ENCODE results near the gene NAV3. TPM values are rescaled to one million over a fixed set of nuclear protein-coding genes. Genes with fewer than 3 reads are reported as not detected.

Gene NAV3
- total RNA-seq, 1 donor from 2014 or later, result 1.5 TPM

DNA sequence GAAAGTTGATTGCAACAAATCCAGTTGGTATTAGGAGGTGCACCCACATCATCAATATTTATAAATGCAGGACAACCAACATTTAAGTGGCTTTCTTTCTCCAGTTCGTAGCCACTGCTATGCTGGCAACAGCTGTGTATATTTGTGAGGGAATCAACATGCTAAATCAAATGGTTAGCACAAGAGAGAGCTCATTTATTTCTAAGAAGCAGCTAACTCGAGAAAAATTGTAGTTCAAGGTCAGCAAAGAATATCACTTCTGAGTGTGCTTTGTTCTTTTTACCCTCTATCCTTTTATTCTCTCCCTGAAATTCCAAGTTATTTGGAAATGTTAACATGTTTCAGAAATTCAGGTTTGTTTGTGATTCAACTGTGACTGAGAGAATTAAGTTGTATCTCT, 137.3 kb downstream of the NAV3 start:
- DNase-seq, result no peak
- Histone ChIP-seq H3K27ac (replicated peaks) (no peak overlapping the region), H3K36me3 (no peaks in the 10 kb centered on the region), H3K9me3 (replicated peaks) (no peaks in the 10 kb centered on the region), H3K4me3 (no peak overlapping the region), H3K4me1 (no peaks in the 10 kb centered on the region), H3K27me3 (ENCODE audit: low read depth) (no peaks in the 10 kb centered on the region)
- intact Hi-C loops (cut with micrococcal nuclease), result no loop called here
- TF ChIP-seq, protein P1, sequence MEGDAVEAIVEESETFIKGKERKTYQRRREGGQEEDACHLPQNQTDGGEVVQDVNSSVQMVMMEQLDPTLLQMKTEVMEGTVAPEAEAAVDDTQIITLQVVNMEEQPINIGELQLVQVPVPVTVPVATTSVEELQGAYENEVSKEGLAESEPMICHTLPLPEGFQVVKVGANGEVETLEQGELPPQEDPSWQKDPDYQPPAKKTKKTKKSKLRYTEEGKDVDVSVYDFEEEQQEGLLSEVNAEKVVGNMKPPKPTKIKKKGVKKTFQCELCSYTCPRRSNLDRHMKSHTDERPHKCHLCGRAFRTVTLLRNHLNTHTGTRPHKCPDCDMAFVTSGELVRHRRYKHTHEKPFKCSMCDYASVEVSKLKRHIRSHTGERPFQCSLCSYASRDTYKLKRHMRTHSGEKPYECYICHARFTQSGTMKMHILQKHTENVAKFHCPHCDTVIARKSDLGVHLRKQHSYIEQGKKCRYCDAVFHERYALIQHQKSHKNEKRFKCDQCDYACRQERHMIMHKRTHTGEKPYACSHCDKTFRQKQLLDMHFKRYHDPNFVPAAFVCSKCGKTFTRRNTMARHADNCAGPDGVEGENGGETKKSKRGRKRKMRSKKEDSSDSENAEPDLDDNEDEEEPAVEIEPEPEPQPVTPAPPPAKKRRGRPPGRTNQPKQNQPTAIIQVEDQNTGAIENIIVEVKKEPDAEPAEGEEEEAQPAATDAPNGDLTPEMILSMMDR (IDR thresholded peaks at IDR 0.05; ENCODE audit: borderline replicate concordance), result no peak

DNA sequence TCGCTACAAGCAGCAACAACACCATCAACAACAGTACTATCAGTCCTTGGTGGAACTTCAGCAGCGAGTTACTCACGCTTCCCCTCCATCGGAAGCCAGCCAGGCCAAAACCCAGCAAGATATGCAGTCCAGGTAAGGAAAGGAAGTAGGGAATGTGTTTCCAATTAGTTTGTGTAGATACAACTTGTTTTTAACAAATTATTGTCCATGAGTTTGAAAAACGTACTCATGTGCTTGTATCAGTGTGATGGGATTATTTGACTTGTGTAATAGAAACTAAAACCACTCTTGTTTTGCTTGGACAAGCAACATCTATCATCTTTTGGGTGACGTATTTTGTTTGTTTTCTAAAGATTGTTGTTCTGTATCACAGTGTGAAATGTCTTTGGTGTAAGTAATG, 137.9 kb downstream of the NAV3 start:
- H3K36me3 ChIP-seq, result no peaks in the 10 kb centered on the region
- H3K27me3 ChIP-seq (ENCODE audit: low read depth), result no peaks in the 10 kb centered on the region
- no peaks in the 10 kb centered on the region for H3K9me3 ChIP-seq (replicated peaks)
- TF ChIP-seq, protein P1 (IDR thresholded peaks at IDR 0.05; ENCODE audit: borderline replicate concordance), result no peak
- no peaks in the 10 kb centered on the region for H3K4me1 ChIP-seq
- DNase-seq, result no peak
- intact Hi-C loops (cut with micrococcal nuclease), result no loop called here
- no peak overlapping the region for H3K4me3 ChIP-seq
- no peak overlapping the region for H3K27ac ChIP-seq (replicated peaks)

DNA sequence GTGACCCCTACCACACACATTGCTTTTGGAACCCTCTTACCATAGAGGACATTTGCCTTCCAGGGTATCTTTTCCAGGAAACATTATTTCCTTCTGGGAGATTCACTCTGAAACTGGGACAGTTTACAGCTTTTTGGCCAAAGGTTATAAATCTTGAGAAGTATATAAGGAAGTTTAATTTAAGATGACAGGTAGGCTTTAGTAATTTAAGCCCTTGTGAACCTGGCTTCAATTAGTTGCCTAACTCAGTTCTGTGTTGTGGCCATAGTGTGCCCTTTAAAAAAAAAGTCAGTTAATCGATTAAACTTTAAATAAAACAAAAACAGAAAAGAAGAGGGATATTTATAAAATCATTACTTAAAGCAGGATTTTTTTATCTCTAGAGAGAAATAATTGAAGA, 142.9 kb downstream of the NAV3 start:
- Histone ChIP-seq H3K27ac (replicated peaks) (no peak overlapping the region), H3K36me3 (no peaks in the 10 kb centered on the region), H3K27me3 (ENCODE audit: low read depth) (no peaks in the 10 kb centered on the region), H3K4me3 (no peak overlapping the region), H3K4me1 (no peaks in the 10 kb centered on the region), H3K9me3 (replicated peaks) (no peaks in the 10 kb centered on the region)
- TF ChIP-seq, protein P1 (IDR thresholded peaks at IDR 0.05; ENCODE audit: borderline replicate concordance), result no peak
- intact Hi-C loops (cut with micrococcal nuclease), result no loop called here
- no peak for DNase-seq

DNA sequence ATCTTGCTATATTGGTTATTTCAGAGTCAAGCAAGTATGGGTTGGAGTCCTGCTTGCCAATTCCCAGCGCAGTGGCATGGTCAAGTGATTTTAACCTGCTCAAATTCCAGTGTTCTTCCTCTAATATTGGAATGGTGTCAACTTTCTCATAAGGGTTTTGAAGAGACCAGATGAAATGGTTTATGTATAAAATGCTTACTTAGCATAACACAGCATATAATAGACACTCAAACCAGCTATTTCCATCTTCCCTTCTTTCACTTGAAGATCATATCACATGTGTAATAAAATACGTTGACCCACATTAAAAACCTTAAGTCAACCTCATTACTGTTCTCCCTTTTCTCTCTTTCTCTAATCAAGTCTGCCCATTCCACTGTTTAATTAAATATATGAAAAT, 144.0 kb downstream of the NAV3 start:
- no peak for DNase-seq
- H3K27ac ChIP-seq (replicated peaks), result no peak overlapping the region
- H3K9me3 ChIP-seq (replicated peaks), result no peaks in the 10 kb centered on the region
- H3K4me1 ChIP-seq, result no peaks in the 10 kb centered on the region
- no peaks in the 10 kb centered on the region for H3K36me3 ChIP-seq
- TF ChIP-seq, protein P1 (IDR thresholded peaks at IDR 0.05; ENCODE audit: borderline replicate concordance), result no peak
- H3K27me3 ChIP-seq (ENCODE audit: low read depth), result no peaks in the 10 kb centered on the region
- H3K4me3 ChIP-seq, result no peak overlapping the region
- intact Hi-C loops (cut with micrococcal nuclease), result no loop called here

DNA sequence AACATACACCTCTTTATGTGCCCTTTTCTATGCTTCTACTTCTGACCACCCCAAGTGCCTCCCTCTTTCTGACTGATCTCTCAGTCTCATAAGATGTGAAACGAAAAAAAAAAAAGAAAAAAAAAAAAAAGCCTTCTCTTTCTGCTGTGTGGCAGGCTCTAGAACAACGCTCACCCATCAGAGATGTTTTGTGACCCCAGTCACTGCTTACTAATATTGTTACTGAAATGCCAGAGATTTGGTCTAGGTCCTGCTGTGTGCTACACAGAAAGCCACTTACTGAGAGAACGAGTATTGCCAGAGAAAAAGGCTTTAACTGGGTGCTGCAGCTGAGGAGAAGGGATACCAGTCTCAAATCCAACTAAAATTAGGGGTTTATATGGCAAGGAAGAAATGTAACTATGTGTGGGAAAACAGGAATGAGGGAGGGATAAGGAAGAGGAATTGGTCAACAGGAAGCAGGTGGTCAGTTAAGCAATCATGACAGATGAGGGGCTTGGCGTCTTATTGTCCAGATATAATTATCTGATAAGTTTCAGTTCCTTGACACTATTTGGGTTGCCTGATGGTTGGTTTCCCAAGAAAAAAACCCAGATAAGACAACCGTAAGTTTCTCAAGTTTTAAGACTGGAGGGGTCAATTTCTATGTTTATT, 149.0 kb downstream of the NAV3 start:
- TF ChIP-seq, protein P1 (IDR thresholded peaks at IDR 0.05; ENCODE audit: borderline replicate concordance), result no peak
- Histone ChIP-seq H3K9me3 (replicated peaks) (no peaks in the 10 kb centered on the region), H3K27me3 (ENCODE audit: low read depth) (no peaks in the 10 kb centered on the region), H3K4me1 (no peaks in the 10 kb centered on the region), H3K4me3 (no peak overlapping the region), H3K27ac (replicated peaks) (no peak overlapping the region), H3K36me3 (no peaks in the 10 kb centered on the region)
- DNase-seq, result no peak
- intact Hi-C loops (cut with micrococcal nuclease), result no loop called here

Data from left ventricle myocardium inferior (tissue), 1 donor.